Measurements from ENCODE around the gene KDM2B. TPM values are rescaled to one million over a fixed set of nuclear protein-coding genes. Genes with fewer than 3 reads are reported as not detected.
"Not testable (repeated sequence)": the region's sequence is repeated elsewhere in the genome, so short reads cannot be mapped to it uniquely, and the experiment has no call there.

KDM2B gene
- polyA plus RNA-seq, 1 experiment, result 15.0 TPM

GRCh38 chr12:121590476-121591143, 9.8 kb upstream of the KDM2B start:
- DNase-seq (ENCODE audit: low read depth), result peak; percentile 35
- Histone ChIP-seq H3K36me3 (ENCODE audit: control insufficient read depth, insufficient read depth, low read length) (no peaks in the 10 kb centered on the region), H3K4me3 (ENCODE audit: low read depth, low read length) (peak overlapping the region; percentile 17), H3K27me3 (ENCODE audit: control insufficient read depth, insufficient read depth, low read length) (no peaks in the 10 kb centered on the region)
- ChIA-PET CTCF (interaction anchor here (0.9 to 2.4 kb wide), 3 partner anchors 34 to 38 kb away, joined by 3 to 8 read pairs (median 4); partner anchors contain the start of gene ORAI1), POLR2A (no interaction called here)
- TF ChIP-seq CTCF (IDR thresholded peaks at IDR 0.05; ENCODE audit: insufficient read depth, low read depth, low read length), result no peak

GRCh38 chr12:121584885-121585284, 4.1 kb upstream of the KDM2B start:
- CTCF ChIA-PET; H3K4me3 ChIP-seq (ENCODE audit: low read depth, low read length); POLR2A ChIA-PET; H3K27me3 ChIP-seq (ENCODE audit: control insufficient read depth, insufficient read depth, low read length); DNase-seq (ENCODE audit: low read depth); H3K36me3 ChIP-seq (ENCODE audit: control insufficient read depth, insufficient read depth, low read length): not testable (repeated sequence)

GRCh38 chr12:121583334-121583661, 2.5 kb upstream of the KDM2B start:
- H3K27me3 ChIP-seq (ENCODE audit: control insufficient read depth, insufficient read depth, low read length); H3K36me3 ChIP-seq (ENCODE audit: control insufficient read depth, insufficient read depth, low read length); POLR2A ChIA-PET; DNase-seq (ENCODE audit: low read depth); H3K4me3 ChIP-seq (ENCODE audit: low read depth, low read length): not testable (repeated sequence)
- CTCF ChIA-PET, result interaction anchor here (0.7 kb wide), 1 partner anchor 52 kb away, joined by 3 read pairs; no protein-coding TSS in a partner anchor

GRCh38 chr12:121582583-121583333, 1.9 kb upstream of the KDM2B start:
- Histone ChIP-seq H3K27me3 (ENCODE audit: control insufficient read depth, insufficient read depth, low read length) (no peaks in the 10 kb centered on the region), H3K36me3 (ENCODE audit: control insufficient read depth, insufficient read depth, low read length) (no peaks in the 10 kb centered on the region), H3K4me3 (ENCODE audit: low read depth, low read length) (no peak overlapping the region)
- ChIA-PET POLR2A (no interaction called here), CTCF (interaction anchor here (0.7 to 1.4 kb wide), 2 partner anchors 40 to 53 kb away, joined by 3 read pairs; no protein-coding TSS in a partner anchor)
- no peak for TF ChIP-seq CTCF (IDR thresholded peaks at IDR 0.05; ENCODE audit: insufficient read depth, low read depth, low read length)
- no peak for DNase-seq (ENCODE audit: low read depth)

DNA sequence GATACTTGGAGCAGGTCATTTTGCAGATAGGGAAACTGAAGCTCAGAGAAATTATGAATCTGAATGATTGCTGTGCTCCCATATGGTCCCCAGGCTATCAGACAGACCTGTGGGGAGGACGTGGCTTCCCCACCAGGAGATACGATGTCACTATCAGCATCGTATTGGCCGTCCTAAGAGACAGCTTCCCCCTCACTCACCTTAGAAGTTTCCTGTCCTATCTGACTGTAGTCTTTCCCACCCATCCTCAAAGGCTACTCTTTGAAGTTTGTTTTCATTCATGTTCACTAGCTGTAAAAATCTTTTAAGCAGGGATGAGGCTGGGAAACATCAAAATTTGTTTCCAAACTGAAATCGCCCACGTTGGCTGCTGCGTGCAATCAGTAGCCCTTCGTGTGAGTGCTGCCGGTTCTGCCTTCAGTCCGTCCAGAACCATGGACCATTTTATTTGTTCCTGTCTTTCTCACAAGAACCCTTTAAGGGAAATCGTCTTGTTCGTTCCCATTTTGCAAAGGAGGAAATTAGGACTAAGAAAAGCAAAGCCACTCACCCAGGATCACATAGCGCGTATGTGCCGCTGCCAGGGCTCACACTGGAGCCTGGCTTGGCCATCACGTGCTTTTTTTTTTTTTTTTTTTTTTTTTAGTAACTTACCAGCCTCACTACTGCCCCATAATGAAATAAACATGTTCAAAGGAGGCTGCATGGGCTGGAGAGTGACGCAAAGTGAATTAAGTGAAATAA, 1.0 kb upstream of the KDM2B start:
- POLR2A ChIA-PET, result interaction anchor here (0.6 kb wide), 1 partner anchor 121 kb away, joined by 3 read pairs; no protein-coding TSS in a partner anchor
- peak; percentile 23; the same call in 1 of the 2 replicates for TF ChIP-seq CTCF (IDR thresholded peaks at IDR 0.05; ENCODE audit: insufficient read depth, low read depth, low read length)
- Histone ChIP-seq H3K4me3 (ENCODE audit: low read depth, low read length) (no peak overlapping the region), H3K27me3 (ENCODE audit: control insufficient read depth, insufficient read depth, low read length) (no peaks in the 10 kb centered on the region), H3K36me3 (ENCODE audit: control insufficient read depth, insufficient read depth, low read length) (no peaks in the 10 kb centered on the region)
- DNase-seq (ENCODE audit: low read depth), result no peak
- CTCF ChIA-PET, result interaction anchor here (1.4 to 1.8 kb wide), 2 partner anchors 29 to 41 kb away, joined by 3 to 18 read pairs; no protein-coding TSS in a partner anchor
